ENCODE measurements around the gene HIRA. TPM values are rescaled to one million over a fixed set of nuclear protein-coding genes. Genes with fewer than 3 reads are reported as not detected.
A peak's percentile ranks its signal among the peaks of the same experiment; 100 is the strongest.

Gene HIRA
- polyA plus RNA-seq, 3 donors: 1.8 to 20.7 (median 2.6) TPM

GRCh38 chr22:19295733-19296132 is 135.8 kb downstream of the HIRA start:
- H3K4me1 ChIP-seq (ENCODE audit: control insufficient read depth in 1 of 2, insufficient read depth in 2 of 2, low read length in 2 of 2): peaks cover 14 to 19% of the 10 kb centered on the region in 2 donors
- H4K20me1 ChIP-seq (ENCODE audit: insufficient read depth, low read length): no peaks in the 10 kb centered on the region
- no peak overlapping the region for H3K4me2 ChIP-seq (replicated peaks; ENCODE audit: extremely low read depth, low read length, poor library complexity, severe bottlenecking)
- Mint-ChIP-seq H3K4me3 (no peak overlapping the region), H3K36me3 (no peaks in the 10 kb centered on the region), H3K27me3 (ENCODE audit: low read depth in 3 of 3) (peaks cover 4 to 6% (median 4%) of the 10 kb centered on the region in 3 donors), H3K4me1 (peaks cover 19% of the 10 kb centered on the region), H3K27ac (no peak overlapping the region), H3K9me3 (peaks cover 0 to 3% (median 0%) of the 10 kb centered on the region in 7 donors)
- H3K27me3 ChIP-seq (ENCODE audit: control insufficient read depth in 2 of 2, insufficient read depth in 2 of 2, low read length in 2 of 2): peaks cover 2 to 4% of the 10 kb centered on the region in 2 donors
- no peak overlapping the region for H3K4me3 ChIP-seq (replicated peaks in 1 of 3; ENCODE audit: low read depth in 2 of 3, low read length in 3 of 3)
- intact Hi-C loops (cut with micrococcal nuclease): loop anchor here in 1 of 2 donors (10.0 kb wide), 2 partner anchors 179 to 1409 kb away; partner anchors contain the start of genes CDC45 and UFD1
- H3K79me2 ChIP-seq (ENCODE audit: insufficient read depth, low read length): no peaks in the 10 kb centered on the region
- no peak overlapping the region for H3K27ac ChIP-seq (ENCODE audit: low read depth in 1 of 2, low read length in 2 of 2)
- H2AFZ ChIP-seq (ENCODE audit: insufficient read depth, low read depth, low read length, poor library complexity, severe bottlenecking): no peak overlapping the region
- no peaks in the 10 kb centered on the region for H3K36me3 ChIP-seq (replicated peaks in 1 of 2; ENCODE audit: control insufficient read depth in 1 of 2, insufficient read depth in 2 of 2, low read length in 2 of 2)
- H3K9me3 ChIP-seq (replicated peaks in 1 of 2; ENCODE audit: control insufficient read depth in 1 of 2, insufficient read depth in 1 of 2, low read length in 2 of 2): no peaks in the 10 kb centered on the region
- H3K9ac ChIP-seq (ENCODE audit: insufficient read depth, low read length, poor library complexity, severe bottlenecking): no peak overlapping the region
- TF ChIP-seq CTCF (IDR thresholded peaks at IDR 0.05): no peak
- no peak for DNase-seq

GRCh38 chr22:19292458-19293230 is 138.9 kb downstream of the HIRA start:
- peak overlapping the region; percentile 55 for H3K9ac ChIP-seq (ENCODE audit: insufficient read depth, low read length, poor library complexity, severe bottlenecking)
- intact Hi-C loops (cut with micrococcal nuclease): loop anchor here (2.0 to 10.0 kb wide), 6 partner anchors 114 to 1412 kb away; partner anchors contain the start of genes DGCR2 (in 2 of the 2), SLC25A1 (in 2 of the 2), CDC45 (in 1 of the 2) and UFD1 (in 1 of the 2)

More at GRCh38 chr22:19292458-19293230, 138.9 kb downstream of the HIRA start:
- Histone ChIP-seq H3K9me3 (replicated peaks in 1 of 2; ENCODE audit: control insufficient read depth in 1 of 2, insufficient read depth in 1 of 2, low read length in 2 of 2) (no peaks in the 10 kb centered on the region), H3K36me3 (replicated peaks in 1 of 2; ENCODE audit: control insufficient read depth in 1 of 2, insufficient read depth in 2 of 2, low read length in 2 of 2) (no peaks in the 10 kb centered on the region), H3K4me2 (replicated peaks; ENCODE audit: extremely low read depth, low read length, poor library complexity, severe bottlenecking) (peak overlapping the region; percentile 90), H3K4me3 (replicated peaks in 1 of 3; ENCODE audit: low read depth in 2 of 3, low read length in 3 of 3) (peak overlapping the region; percentile 82 to 96 (median 96)), H3K27me3 (ENCODE audit: control insufficient read depth in 2 of 2, insufficient read depth in 2 of 2, low read length in 2 of 2) (peaks cover 18 to 22% of the 10 kb centered on the region in 2 donors), H3K27ac (ENCODE audit: low read depth in 1 of 2, low read length in 2 of 2) (no peak overlapping the region), H3K79me2 (ENCODE audit: insufficient read depth, low read length) (no peaks in the 10 kb centered on the region), H2AFZ (ENCODE audit: insufficient read depth, low read depth, low read length, poor library complexity, severe bottlenecking) (peak overlapping the region; percentile 99), H3K4me1 (ENCODE audit: control insufficient read depth in 1 of 2, insufficient read depth in 2 of 2, low read length in 2 of 2) (peaks cover 18 to 22% of the 10 kb centered on the region in 2 donors), H4K20me1 (ENCODE audit: insufficient read depth, low read length) (no peaks in the 10 kb centered on the region)
- peak overlapping the region in 2 of 7 donors; percentile 81 to 84 for H3K27ac Mint-ChIP-seq
- peaks cover 30% of the 10 kb centered on the region for H3K4me1 Mint-ChIP-seq
- TF ChIP-seq CTCF (IDR thresholded peaks at IDR 0.05): no peak
- peaks cover 19 to 31% (median 21%) of the 10 kb centered on the region in 3 donors for H3K27me3 Mint-ChIP-seq (ENCODE audit: low read depth in 3 of 3)
- H3K9me3 Mint-ChIP-seq: peaks cover 0 to 5% (median 0%) of the 10 kb centered on the region in 7 donors
- no peak for DNase-seq
- H3K36me3 Mint-ChIP-seq: peaks cover 0 to 3% of the 10 kb centered on the region in 2 donors
- peak overlapping the region; percentile 86 to 96 for H3K4me3 Mint-ChIP-seq
- 35% methylated on average over 19 of the region's 23 CpGs for WGBS (ENCODE audit: insufficient coverage)
